DMS53 treated with DMSO at 0.1 percent for 48 hours (cell line): Measurements from ENCODE around the gene TST.

Experiments
- DNase-seq: peaks from one replicate; lab custom pipeline; 2025; ENCODE audit not compliant: unreplicated experiment; lab: John Stamatoyannopoulos, UW

The TST gene

DNA sequence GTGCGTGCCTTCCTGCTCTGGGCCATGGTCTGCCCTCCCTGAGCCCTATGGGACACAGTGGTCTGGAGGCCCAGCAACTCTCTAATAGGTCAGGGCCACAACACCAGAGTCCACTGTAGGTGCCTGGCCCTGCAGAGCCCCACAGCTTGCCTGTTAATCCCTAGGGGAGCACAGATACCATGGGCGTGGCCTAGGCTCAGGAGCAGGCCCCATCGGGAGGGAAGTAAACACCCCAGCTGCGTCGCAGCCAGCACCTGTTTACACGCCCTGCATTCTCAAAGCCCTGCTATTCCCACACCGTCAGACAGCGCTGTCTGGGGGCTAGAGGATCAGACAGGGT, 34.8 kb upstream of the TST start:
- DNase-seq: no peak

DNA sequence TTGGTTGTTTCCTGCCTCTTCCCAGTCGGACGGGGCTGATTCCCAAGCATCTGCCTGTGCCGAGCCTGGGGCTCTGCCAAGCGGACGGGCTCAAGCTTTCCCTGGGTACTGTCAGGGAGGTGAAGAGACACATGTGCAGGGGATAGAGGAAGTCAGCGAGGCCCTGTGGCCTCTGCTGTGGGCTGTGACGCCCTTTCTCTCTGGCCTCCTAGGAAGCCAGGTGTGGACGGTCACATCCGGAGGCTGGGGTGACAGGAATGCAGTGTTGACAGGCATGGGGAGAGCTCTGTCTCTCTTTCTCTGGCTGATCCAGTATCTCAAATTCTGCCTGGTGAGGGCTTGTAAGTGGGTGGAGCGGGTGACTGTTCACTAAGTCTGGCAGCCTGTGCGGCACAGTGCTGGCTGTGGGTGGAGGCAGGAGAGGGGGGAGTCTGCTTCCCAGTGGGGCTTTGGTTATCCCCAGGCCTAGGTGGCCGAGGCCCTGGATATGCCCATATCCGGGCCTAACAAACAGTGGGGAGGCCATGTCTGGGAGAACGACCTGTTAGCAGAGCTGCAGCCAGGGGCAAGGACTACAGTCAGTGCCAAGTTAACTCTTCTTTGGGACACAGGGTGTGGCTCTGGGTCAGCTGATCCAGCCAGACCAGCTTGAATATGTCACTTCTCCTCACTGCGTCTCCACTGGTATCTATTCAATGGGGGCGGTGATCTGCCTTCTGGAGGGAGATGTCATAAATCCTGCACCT, 34.2 kb upstream of the TST start:
- DNase-seq: no peak

DNA sequence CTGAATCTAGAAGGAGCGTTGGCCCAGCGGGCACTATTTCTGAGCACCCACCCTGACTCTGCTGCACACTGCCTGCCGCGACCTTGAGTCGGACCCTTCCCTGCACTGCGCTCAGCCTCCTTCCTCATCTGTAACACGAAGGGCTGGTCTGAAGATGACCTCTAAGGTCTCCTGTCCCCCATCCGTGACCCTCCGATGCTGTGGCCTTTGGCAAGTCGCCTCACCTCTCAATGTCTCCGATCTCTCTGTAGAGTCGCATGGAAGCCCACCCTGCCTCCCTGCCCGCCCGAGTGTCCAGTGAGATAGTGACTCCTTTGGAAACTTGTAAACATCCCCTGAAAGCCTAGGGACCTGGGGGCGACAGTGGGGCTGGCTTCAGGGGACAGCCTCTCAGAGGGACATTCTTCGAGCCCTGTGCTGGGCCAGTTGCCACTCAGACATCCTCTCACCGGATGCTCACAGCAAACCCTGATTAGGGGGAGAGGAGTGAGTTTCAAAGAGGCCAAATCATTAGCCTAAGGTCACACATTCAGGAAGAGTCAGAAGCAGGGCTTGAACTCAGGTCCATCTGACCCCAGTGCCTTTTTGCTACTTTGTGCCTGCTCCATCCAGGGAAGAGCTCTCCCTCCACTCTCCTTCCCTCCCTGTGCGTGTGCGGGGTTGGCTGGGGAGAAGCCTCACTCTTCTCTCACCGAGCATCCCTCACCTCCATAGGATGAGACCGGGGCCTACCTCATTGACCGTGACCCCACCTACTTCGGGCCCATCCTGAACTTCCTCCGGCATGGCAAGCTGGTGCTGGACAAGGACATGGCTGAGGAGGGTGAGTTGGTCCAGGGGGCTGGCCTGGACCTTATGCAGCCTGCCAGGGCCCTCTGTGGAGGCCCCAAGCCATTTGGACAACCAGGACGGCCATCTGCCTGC, 33.4 kb upstream of the TST start:
- no peak for DNase-seq

GRCh38 chr22:37051391-37052385, 32.4 kb upstream of the TST start, which contains the start of gene KCTD17:
Gene KCTD17, plus strand, starts transcription at chr22:37051742. Its CDS starts 19 bp downstream, at chr22:37051761.
- no peak for DNase-seq

DNA sequence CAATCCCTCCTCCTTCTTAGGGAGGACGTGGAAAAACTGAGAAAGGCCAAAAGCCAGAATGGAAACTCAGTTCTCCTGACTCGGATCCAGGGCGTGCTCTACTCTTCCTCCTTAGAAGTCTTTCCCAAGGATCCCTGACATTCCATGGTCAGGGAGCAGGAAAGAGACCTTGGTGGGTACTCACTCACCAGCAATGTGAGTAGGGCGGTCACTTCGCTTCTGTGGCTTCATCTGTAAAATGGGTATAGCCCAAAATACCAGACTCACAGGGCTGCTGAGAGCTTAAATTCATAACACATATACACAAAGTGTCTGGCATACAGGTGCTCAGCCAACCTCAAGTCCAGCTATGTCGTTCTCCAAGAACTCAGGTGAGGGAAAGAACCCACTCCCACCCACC, 31.7 kb upstream of the TST start:
- DNase-seq: no peak

GRCh38 chr22:37049224-37049623, 30.0 kb upstream of the TST start:
- no peak for DNase-seq

DNA sequence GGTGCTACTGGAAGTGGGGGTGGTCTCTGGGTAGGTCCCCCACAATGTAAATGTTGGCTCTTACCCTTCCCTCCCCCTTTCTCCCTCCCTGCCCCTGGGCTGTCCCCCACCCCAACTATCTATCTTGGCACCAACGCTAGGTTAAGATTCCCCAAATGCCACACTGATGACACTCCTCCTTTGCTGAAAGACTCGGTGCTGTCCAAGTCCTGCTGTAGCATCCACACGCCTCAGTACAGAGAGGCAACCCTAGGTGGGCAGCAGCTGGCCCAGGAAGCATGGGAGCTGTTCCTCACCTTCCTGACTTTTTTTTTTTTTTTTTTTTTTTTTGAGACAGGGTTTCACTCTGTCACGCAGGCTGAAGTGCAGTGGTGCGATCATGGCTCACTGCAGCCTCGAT, 28.9 kb upstream of the TST start:
- DNase-seq: no peak

GRCh38 chr22:37047006-37047405, 27.8 kb upstream of the TST start:
- DNase-seq: no peak

- no peak for DNase-seq
Measured at GRCh38 chr22:37046589-37046988, 27.3 kb upstream of the TST start.

- DNase-seq: no peak
Measured at GRCh38 chr22:37045958-37046357, 26.7 kb upstream of the TST start.

GRCh38 chr22:37044634-37045625, 25.7 kb upstream of the TST start:
- DNase-seq: no peak

GRCh38 chr22:37043828-37044538, 24.7 kb upstream of the TST start:
- peak; percentile 24 for DNase-seq

DNA sequence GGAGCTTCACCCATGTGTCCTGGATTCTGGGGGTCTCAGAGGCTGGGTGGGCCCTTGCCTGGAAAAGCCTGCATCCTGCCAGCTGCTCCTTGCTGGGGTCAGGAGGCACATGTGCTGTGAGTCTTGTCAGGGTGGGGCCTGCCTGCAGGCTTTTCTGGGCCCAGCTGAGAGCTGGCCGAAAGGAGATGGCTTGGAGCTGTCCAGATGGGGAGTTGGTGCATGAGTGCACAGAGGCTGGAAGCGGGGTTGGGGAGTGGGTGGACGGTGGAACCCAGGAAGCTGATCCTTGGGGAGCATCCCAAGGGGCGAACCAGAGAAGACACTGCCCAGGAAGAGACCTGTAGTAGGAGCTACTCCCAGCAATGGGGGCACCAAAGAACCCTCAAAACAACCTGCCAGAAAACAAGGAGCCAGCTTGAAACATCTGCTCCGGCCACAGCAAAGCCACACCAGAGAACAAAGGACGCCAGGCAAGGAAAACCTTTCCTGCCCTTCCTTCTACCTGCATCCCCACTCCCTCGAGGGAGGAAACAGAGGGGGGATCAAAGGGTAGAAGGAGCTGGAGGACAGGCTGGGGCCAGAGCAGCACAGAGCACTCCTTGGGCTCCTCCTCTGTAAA, 24.1 kb upstream of the TST start:
- no peak for DNase-seq

GRCh38 chr22:37039466-37039865, 20.2 kb upstream of the TST start:
- no peak for DNase-seq

- DNase-seq: no peak
Measured at GRCh38 chr22:37037669-37038068, 18.4 kb upstream of the TST start.

DNA sequence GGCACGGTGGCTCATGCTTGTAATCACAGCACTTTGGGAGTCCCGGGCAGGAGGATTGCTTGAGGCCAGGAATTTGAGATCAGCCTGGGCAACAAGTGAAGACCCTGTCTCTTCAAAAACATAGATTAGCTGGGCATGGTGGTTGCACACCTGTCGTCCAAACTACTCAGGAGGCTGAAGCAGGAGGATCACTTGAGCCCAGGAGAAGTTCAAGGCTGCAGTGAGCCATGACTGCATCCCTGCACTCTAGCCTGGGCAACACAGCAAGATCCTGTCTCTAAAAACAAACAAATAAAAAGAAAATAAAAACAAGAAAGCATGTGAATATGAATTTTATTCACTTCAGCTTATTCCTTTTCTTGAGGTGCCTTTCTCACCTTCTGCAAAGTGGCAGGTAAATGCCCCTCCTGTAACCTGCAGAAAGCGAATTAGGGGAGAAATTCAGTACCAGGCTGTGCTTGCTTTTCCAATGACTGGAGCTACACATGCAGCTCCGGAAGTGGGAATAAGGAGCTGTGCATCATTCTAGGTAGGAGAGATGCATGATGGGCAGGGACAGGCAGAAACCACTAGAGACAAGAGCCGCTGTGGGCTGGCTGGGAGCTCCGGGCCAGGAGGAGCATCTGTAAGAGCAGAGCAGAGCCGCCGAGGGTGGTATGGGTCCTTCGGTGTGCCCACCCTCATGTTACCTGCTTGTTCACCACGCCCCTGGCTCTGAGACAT, 17.6 kb upstream of the TST start:
- DNase-seq: no peak

GRCh38 chr22:37033605-37034430, 14.6 kb upstream of the TST start:
- DNase-seq: no peak
